GM12878 (cell line): ENCODE data around the gene NAAA. TPM values are rescaled to one million over a fixed set of nuclear protein-coding genes. Genes with fewer than 3 reads are reported as not detected.

Experiments
- ATAC-seq: fragments of 200-7000 bp; cut with Tn5 transposase; 3 replicates; pipeline ENCODE4 v1.9.1; 2020; ENCODE audit warnings: mild to moderate bottlenecking, moderate library complexity
- BruUV-seq: library from RNA; stranded (reverse); fragments of 400-500 nt; replicated peaks from 2 replicates; lab custom pipeline; 2021; lab: Mats Ljungman, UMichigan
- CTCF ChIA-PET: fragments of 300-600 bp; sonication (Branson Sonifier 250); formaldehyde crosslinking; extraction: SDS; loops from one replicate; lab custom pipeline; 2021; ENCODE audit warnings: inconsistent platforms; lab: Yijun Ruan, JAX
- POLR2A ChIA-PET: fragments of 350-600 bp; formaldehyde crosslinking; extraction: SDS; loops from one replicate; lab custom pipeline; 2021; ENCODE audit warnings: inconsistent platforms; lab: Charles Lee
- RAD21 ChIA-PET: fragments of 300-600 bp; sonication (Branson Sonifier 250); formaldehyde crosslinking; loops from one replicate; lab custom pipeline; 2023; ENCODE audit warnings: antibody characterized with exemption; ENCODE audit not compliant: unreplicated experiment; lab: Charles Lee
- SMC1A ChIA-PET: fragments of 300-600 bp; sonication (Branson Sonifier 250); formaldehyde crosslinking; loops from one replicate; lab custom pipeline; 2023; ENCODE audit not compliant: unreplicated experiment, uncharacterized antibody; lab: Charles Lee
- DNase-seq: peaks from one replicate; pipeline ENCODE4 v3.0.0-alpha.2; 2011; ENCODE audit warnings: low read depth, low spot score
- FAIRE-seq: peaks from 3 replicates; lab custom pipeline; 2011; peaks lifted over from hg19 to GRCh38; lab: Jason Lieb, UNC
- H2AFZ ChIP-seq: 2 replicates; pipeline ENCODE4 v1.6.0; 2011; ENCODE audit warnings: low read depth, low read length, control low read depth; ENCODE audit not compliant: control insufficient read depth
- H3K27ac ChIP-seq: 2 replicates; pipeline ENCODE4 v1.5.1; 2011; ENCODE audit warnings: control low read depth; ENCODE audit not compliant: control insufficient read depth, insufficient read depth
- H3K27me3 ChIP-seq, 2 experiments: replicated peaks in 1 of 2; 2 replicates each; pipeline versions ENCODE4 v1.6.0 to v1.6.1; 2011; ENCODE audit warnings: low read length in 1 of 2; ENCODE audit not compliant: control insufficient read depth in 2 of 2, insufficient read depth in 2 of 2
- H3K36me3 ChIP-seq, 2 experiments: 2 replicates each; pipeline ENCODE4 v1.5.1; 2011; ENCODE audit warnings: low read length in 1 of 2; ENCODE audit not compliant: control insufficient read depth in 2 of 2, insufficient read depth in 2 of 2
- H3K4me1 ChIP-seq: 2 replicates; pipeline ENCODE4 v1.6.1; 2011; ENCODE audit warnings: mild to moderate bottlenecking, low read length, moderate library complexity, mixed read lengths; ENCODE audit not compliant: control insufficient read depth, insufficient read depth
- H3K4me2 ChIP-seq: 2 replicates; pipeline ENCODE4 v1.6.0; 2011; ENCODE audit warnings: control low read depth; ENCODE audit not compliant: control insufficient read depth, insufficient read depth
- H3K4me3 ChIP-seq: fragments of 200-600 bp; sonication (generic); 2 replicates; pipeline ENCODE4 v1.5.1; 2016
- H3K79me2 ChIP-seq: 2 replicates; pipeline ENCODE4 v1.6.0; 2011; ENCODE audit warnings: low read length; ENCODE audit not compliant: control insufficient read depth, insufficient read depth
- H3K9ac ChIP-seq: 2 replicates; pipeline ENCODE4 v1.8.0; 2011; ENCODE audit warnings: low read length, control low read depth, mixed read lengths; ENCODE audit not compliant: control insufficient read depth, insufficient read depth
- H3K9me3 ChIP-seq: replicated peaks from 3 replicates; pipeline ENCODE4 v1.5.1; 2011; ENCODE audit warnings: mild to moderate bottlenecking, low read length; ENCODE audit not compliant: control insufficient read depth, insufficient read depth
- H4K20me1 ChIP-seq: 2 replicates; pipeline ENCODE4 v1.6.0; 2011; ENCODE audit not compliant: control insufficient read depth, insufficient read depth
- BCL11A ChIP-seq: IDR thresholded peaks from 2 replicates; pipeline ENCODE4 v1.6.1; 2011; ENCODE audit warnings: low read depth, low read length
- FOXK2 ChIP-seq: fragments of 450-650 bp; IDR thresholded peaks from 2 replicates; pipeline ENCODE4 v1.6.1; 2017; ENCODE audit warnings: mild to moderate bottlenecking, moderate library complexity
- NR2C2 ChIP-seq: IDR thresholded peaks from 2 replicates; pipeline ENCODE4 v1.6.1; 2011; ENCODE audit warnings: borderline replicate concordance, low read depth; ENCODE audit not compliant: control insufficient read depth, insufficient read length
- RAD21 ChIP-seq: IDR thresholded peaks from 2 replicates; pipeline ENCODE4 v1.6.1; 2011; ENCODE audit warnings: mild to moderate bottlenecking, low read depth, low read length, moderate library complexity; ENCODE audit not compliant: insufficient read depth
- RB1 ChIP-seq: fragments of 450-650 bp; formaldehyde crosslinking; IDR thresholded peaks from 2 replicates; pipeline ENCODE4 v1.6.1; 2017; ENCODE audit warnings: mild to moderate bottlenecking, borderline replicate concordance
- TAF1 ChIP-seq: IDR thresholded peaks from 2 replicates; pipeline ENCODE4 v1.6.1; 2011; ENCODE audit warnings: mild to moderate bottlenecking, low read depth, low read length, borderline replicate concordance
- TCF3 ChIP-seq: IDR thresholded peaks from 2 replicates; pipeline ENCODE4 v1.6.1; 2012; ENCODE audit warnings: low read depth, mild to moderate bottlenecking, low read length, borderline replicate concordance; ENCODE audit not compliant: insufficient read depth
- ZNF622 ChIP-seq: fragments of 450-650 bp; IDR thresholded peaks from 2 replicates; pipeline ENCODE4 v1.6.1; 2017; ENCODE audit warnings: mild to moderate bottlenecking, inconsistent platforms
- WGBS: methylation state at CpG from one replicate; pipeline ENCODE4 v1.1.6; 2016; ENCODE audit warnings: low lambda C conversion rate; ENCODE audit not compliant: insufficient replicate concordance, insufficient coverage; ENCODE audit errors: missing lambda C conversion rate; 5-methylcytosine and 5-hydroxymethylcytosine counted together
- in situ Hi-C: fragments of 300-500 bp; cut with MboI; formaldehyde crosslinking; loops from 9 replicates; pipeline ENCODE4 v1.14.3; 2018; ENCODE audit warnings: mixed read lengths
- intact Hi-C: fragments of 100-400 bp; cut with micrococcal nuclease; formaldehyde crosslinking; loops from one replicate; pipeline ENCODE4 v1.14.2; 2022; ENCODE audit not compliant: unreplicated experiment
- polyA plus RNA-seq, 11 experiments: library from polyadenylated mRNA; depleted of rRNA in 4 of 11; unstranded in 6 of 11; stranded (reverse) in 5 of 11; fragments of >200 nt; fragmentation: Nextera tagmentation in 4 of 11; fragmentation: Illumina TruSeq in 1 of 11; extraction: Ambion mirVana in 4 of 11; extraction: Trizol in 1 of 11; gene quantifications; 1 replicate in 1 of 11; 2 replicates in 10 of 11; pipeline versions ENCODE4 v1.2.1 to v1.2.3, GENCODE V29; 2011 to 2016; ENCODE audit warnings: inconsistent platforms in 2 of 11, missing spikeins in 2 of 11, low read depth in 1 of 11
- total RNA-seq, 4 experiments: library from RNA; depleted of rRNA in 3 of 4; stranded (reverse); fragments of >200 nt in 3 of 4; fragmentation: Illumina TruSeq in 1 of 4; extraction: Trizol in 1 of 4; gene quantifications; 2 replicates each; pipeline versions ENCODE4 v1.2.1 to v1.2.3, GENCODE V29; 2013 to 2021
- TF ChIP-seq, protein P1 (sequence below): fragments of 150-350 bp; IDR thresholded peaks from 2 replicates; pipeline ENCODE4 v1.6.1; 2014; ENCODE audit warnings: mild to moderate bottlenecking, low read depth, low read length
- TF ChIP-seq, protein P2 (sequence below): fragments of 450-650 bp; IDR thresholded peaks from 2 replicates; pipeline ENCODE4 v1.6.1; 2017; ENCODE audit warnings: mild to moderate bottlenecking, moderate library complexity
- TF ChIP-seq, protein P3 (sequence below): fragments of 450-650 bp; formaldehyde crosslinking; IDR thresholded peaks from 2 replicates; pipeline ENCODE4 v1.5.0; 2022; ENCODE audit warnings: mild to moderate bottlenecking, missing genetic modification characterization
- TF ChIP-seq, protein P4 (sequence below): IDR thresholded peaks from 2 replicates; pipeline ENCODE4 v1.6.1; 2012; ENCODE audit warnings: low read length, inconsistent platforms
- TF ChIP-seq, protein P5 (sequence below): IDR thresholded peaks from 2 replicates; pipeline ENCODE4 v1.6.1; 2012; ENCODE audit warnings: low read depth, low read length, improper control_type of control experiment

NAAA gene
- total and polyA plus RNA-seq, 10 of the 15 experiments (the other 5 are each of a cell fraction or from before 2014, with no cell fraction given) = 0.60 to 4.9 (median 2.6) TPM

DNA sequence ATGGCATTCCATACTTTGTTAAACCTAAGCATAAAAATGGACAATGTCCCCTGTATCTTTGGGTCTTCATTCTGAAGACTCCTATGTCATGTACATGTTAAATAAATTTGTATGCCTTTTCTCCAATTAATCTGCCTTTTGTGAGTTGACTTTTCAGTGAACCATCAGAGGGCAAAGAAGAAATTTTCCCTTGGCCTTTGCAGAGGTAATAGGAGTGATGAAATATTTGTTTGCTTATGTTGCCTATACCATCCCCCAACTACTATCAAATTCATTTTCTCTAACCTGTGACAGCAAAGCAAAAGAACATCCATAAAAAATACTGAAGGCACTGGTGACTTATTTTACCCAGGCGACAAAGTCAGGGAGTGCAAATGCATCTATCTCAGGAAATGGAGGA is 18.2 kb downstream of the NAAA start:
- intact Hi-C loops (no loop called here), in situ Hi-C loops (no loop called here)
- no TSS peak for BruUV-seq
- ATAC-seq = no peak
- FAIRE-seq = no peak
- Histone ChIP-seq H3K9ac (no peak overlapping the region), H3K4me1 (no peaks in the 10 kb centered on the region), H3K27ac (no peak overlapping the region), H3K4me2 (no peak overlapping the region), H3K79me2 (no peaks in the 10 kb centered on the region), H3K4me3 (no peak overlapping the region), H2AFZ (no peak overlapping the region), H3K27me3 (no peaks in the 10 kb centered on the region), H3K9me3 (no peaks in the 10 kb centered on the region), H3K36me3 (no peaks in the 10 kb centered on the region), H4K20me1 (no peaks in the 10 kb centered on the region)
- SMC1A ChIA-PET = no interaction called here
- POLR2A ChIA-PET = no interaction called here
- CTCF ChIA-PET = no interaction called here
- WGBS = 93% methylated on average over 1 of the region's 1 CpG
- RAD21 ChIA-PET = no interaction called here
- DNase-seq = no peak
- TF ChIP-seq TCF3 = no peak
- no peak for TF ChIP-seq ZNF622
- TF ChIP-seq NR2C2 = no peak
- TF ChIP-seq, protein P1, sequence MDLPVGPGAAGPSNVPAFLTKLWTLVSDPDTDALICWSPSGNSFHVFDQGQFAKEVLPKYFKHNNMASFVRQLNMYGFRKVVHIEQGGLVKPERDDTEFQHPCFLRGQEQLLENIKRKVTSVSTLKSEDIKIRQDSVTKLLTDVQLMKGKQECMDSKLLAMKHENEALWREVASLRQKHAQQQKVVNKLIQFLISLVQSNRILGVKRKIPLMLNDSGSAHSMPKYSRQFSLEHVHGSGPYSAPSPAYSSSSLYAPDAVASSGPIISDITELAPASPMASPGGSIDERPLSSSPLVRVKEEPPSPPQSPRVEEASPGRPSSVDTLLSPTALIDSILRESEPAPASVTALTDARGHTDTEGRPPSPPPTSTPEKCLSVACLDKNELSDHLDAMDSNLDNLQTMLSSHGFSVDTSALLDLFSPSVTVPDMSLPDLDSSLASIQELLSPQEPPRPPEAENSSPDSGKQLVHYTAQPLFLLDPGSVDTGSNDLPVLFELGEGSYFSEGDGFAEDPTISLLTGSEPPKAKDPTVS = no peak
- no peak for TF ChIP-seq RAD21
- TF ChIP-seq, protein P2, sequence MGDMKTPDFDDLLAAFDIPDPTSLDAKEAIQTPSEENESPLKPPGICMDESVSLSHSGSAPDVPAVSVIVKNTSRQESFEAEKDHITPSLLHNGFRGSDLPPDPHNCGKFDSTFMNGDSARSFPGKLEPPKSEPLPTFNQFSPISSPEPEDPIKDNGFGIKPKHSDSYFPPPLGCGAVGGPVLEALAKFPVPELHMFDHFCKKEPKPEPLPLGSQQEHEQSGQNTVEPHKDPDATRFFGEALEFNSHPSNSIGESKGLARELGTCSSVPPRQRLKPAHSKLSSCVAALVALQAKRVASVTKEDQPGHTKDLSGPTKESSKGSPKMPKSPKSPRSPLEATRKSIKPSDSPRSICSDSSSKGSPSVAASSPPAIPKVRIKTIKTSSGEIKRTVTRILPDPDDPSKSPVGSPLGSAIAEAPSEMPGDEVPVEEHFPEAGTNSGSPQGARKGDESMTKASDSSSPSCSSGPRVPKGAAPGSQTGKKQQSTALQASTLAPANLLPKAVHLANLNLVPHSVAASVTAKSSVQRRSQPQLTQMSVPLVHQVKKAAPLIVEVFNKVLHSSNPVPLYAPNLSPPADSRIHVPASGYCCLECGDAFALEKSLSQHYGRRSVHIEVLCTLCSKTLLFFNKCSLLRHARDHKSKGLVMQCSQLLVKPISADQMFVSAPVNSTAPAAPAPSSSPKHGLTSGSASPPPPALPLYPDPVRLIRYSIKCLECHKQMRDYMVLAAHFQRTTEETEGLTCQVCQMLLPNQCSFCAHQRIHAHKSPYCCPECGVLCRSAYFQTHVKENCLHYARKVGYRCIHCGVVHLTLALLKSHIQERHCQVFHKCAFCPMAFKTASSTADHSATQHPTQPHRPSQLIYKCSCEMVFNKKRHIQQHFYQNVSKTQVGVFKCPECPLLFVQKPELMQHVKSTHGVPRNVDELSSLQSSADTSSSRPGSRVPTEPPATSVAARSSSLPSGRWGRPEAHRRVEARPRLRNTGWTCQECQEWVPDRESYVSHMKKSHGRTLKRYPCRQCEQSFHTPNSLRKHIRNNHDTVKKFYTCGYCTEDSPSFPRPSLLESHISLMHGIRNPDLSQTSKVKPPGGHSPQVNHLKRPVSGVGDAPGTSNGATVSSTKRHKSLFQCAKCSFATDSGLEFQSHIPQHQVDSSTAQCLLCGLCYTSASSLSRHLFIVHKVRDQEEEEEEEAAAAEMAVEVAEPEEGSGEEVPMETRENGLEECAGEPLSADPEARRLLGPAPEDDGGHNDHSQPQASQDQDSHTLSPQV = no peak
- TF ChIP-seq, protein P3, sequence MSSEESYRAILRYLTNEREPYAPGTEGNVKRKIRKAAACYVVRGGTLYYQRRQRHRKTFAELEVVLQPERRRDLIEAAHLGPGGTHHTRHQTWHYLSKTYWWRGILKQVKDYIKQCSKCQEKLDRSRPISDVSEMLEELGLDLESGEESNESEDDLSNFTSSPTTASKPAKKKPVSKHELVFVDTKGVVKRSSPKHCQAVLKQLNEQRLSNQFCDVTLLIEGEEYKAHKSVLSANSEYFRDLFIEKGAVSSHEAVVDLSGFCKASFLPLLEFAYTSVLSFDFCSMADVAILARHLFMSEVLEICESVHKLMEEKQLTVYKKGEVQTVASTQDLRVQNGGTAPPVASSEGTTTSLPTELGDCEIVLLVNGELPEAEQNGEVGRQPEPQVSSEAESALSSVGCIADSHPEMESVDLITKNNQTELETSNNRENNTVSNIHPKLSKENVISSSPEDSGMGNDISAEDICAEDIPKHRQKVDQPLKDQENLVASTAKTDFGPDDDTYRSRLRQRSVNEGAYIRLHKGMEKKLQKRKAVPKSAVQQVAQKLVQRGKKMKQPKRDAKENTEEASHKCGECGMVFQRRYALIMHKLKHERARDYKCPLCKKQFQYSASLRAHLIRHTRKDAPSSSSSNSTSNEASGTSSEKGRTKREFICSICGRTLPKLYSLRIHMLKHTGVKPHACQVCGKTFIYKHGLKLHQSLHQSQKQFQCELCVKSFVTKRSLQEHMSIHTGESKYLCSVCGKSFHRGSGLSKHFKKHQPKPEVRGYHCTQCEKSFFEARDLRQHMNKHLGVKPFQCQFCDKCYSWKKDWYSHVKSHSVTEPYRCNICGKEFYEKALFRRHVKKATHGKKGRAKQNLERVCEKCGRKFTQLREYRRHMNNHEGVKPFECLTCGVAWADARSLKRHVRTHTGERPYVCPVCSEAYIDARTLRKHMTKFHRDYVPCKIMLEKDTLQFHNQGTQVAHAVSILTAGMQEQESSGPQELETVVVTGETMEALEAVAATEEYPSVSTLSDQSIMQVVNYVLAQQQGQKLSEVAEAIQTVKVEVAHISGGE (CRISPR knock-in tag) = no peak
- TF ChIP-seq TAF1 = no peak
- TF ChIP-seq, protein P4, sequence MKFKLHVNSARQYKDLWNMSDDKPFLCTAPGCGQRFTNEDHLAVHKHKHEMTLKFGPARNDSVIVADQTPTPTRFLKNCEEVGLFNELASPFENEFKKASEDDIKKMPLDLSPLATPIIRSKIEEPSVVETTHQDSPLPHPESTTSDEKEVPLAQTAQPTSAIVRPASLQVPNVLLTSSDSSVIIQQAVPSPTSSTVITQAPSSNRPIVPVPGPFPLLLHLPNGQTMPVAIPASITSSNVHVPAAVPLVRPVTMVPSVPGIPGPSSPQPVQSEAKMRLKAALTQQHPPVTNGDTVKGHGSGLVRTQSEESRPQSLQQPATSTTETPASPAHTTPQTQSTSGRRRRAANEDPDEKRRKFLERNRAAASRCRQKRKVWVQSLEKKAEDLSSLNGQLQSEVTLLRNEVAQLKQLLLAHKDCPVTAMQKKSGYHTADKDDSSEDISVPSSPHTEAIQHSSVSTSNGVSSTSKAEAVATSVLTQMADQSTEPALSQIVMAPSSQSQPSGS = no peak
- TF ChIP-seq FOXK2 = no peak
- TF ChIP-seq RB1 = no peak
- TF ChIP-seq, protein P5, sequence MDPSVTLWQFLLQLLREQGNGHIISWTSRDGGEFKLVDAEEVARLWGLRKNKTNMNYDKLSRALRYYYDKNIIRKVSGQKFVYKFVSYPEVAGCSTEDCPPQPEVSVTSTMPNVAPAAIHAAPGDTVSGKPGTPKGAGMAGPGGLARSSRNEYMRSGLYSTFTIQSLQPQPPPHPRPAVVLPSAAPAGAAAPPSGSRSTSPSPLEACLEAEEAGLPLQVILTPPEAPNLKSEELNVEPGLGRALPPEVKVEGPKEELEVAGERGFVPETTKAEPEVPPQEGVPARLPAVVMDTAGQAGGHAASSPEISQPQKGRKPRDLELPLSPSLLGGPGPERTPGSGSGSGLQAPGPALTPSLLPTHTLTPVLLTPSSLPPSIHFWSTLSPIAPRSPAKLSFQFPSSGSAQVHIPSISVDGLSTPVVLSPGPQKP = no peak
- TF ChIP-seq BCL11A = no peak
